Suprapubic skin (tissue), 3 donors: ENCODE data around the gene RAD23A.

Experiments used
- POLR2AphosphoS5 ChIP-seq, 3 donors: sonication (generic); formaldehyde crosslinking; IDR thresholded peaks; one replicate each; pipeline ENCODE4 v1.6.1; 2017; ENCODE audit warnings: antibody characterized with exemption in 3 of 3
- TF ChIP-seq, protein P1 (sequence below), 2 donors: fragments of 200-600 bp in 1 of 2; fragments of 450-650 bp in 1 of 2; sonication (generic) in 1 of 2; IDR thresholded peaks; one replicate each; pipeline ENCODE4 v1.5.1; 2016 to 2019; ENCODE audit warnings: antibody characterized with exemption in 2 of 2, mild to moderate bottlenecking in 1 of 2, moderate library complexity in 1 of 2

DNA sequence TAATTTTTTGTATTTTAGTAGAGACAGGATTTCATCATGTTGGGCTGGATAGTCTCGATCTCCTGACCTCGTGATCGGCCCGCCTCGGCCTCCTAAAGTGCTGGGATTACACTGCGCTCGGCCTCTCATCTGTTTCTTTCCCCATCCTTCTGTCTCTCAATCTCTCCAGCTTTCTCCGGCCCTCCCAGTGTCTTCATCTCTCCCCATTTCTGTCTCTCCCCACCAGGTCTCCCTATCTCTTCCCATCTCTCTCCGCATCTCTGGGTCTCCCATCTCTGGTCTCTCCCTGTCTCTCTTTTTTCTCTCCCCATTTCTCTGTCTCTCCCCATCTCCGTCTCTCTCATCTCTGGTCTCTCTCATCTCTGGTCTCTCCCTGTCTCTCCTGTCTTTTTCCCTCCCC, 37.4 kb downstream of the RAD23A start:
- TF ChIP-seq, protein P1, sequence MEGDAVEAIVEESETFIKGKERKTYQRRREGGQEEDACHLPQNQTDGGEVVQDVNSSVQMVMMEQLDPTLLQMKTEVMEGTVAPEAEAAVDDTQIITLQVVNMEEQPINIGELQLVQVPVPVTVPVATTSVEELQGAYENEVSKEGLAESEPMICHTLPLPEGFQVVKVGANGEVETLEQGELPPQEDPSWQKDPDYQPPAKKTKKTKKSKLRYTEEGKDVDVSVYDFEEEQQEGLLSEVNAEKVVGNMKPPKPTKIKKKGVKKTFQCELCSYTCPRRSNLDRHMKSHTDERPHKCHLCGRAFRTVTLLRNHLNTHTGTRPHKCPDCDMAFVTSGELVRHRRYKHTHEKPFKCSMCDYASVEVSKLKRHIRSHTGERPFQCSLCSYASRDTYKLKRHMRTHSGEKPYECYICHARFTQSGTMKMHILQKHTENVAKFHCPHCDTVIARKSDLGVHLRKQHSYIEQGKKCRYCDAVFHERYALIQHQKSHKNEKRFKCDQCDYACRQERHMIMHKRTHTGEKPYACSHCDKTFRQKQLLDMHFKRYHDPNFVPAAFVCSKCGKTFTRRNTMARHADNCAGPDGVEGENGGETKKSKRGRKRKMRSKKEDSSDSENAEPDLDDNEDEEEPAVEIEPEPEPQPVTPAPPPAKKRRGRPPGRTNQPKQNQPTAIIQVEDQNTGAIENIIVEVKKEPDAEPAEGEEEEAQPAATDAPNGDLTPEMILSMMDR (IDR thresholded peaks at IDR 0.05): no peak
- no peak for TF ChIP-seq POLR2AphosphoS5 (IDR thresholded peaks at IDR 0.05)
